ACHN (cell line): ENCODE measurements around the gene HOXD1.

ENCODE experiments used
- DNase-seq: peaks from one replicate; pipeline ENCODE4 v3.0.0-alpha.2; 2015
- in situ Hi-C: cut with HindIII; loops from 2 replicates; pipeline ENCODE4 v1.10.0; 2017; ENCODE audit warnings: low sequenced_read_pairs, low pct_ligation_motif_present, low pct_unique_long_range_greater_than_20kb

Gene HOXD1

DNA sequence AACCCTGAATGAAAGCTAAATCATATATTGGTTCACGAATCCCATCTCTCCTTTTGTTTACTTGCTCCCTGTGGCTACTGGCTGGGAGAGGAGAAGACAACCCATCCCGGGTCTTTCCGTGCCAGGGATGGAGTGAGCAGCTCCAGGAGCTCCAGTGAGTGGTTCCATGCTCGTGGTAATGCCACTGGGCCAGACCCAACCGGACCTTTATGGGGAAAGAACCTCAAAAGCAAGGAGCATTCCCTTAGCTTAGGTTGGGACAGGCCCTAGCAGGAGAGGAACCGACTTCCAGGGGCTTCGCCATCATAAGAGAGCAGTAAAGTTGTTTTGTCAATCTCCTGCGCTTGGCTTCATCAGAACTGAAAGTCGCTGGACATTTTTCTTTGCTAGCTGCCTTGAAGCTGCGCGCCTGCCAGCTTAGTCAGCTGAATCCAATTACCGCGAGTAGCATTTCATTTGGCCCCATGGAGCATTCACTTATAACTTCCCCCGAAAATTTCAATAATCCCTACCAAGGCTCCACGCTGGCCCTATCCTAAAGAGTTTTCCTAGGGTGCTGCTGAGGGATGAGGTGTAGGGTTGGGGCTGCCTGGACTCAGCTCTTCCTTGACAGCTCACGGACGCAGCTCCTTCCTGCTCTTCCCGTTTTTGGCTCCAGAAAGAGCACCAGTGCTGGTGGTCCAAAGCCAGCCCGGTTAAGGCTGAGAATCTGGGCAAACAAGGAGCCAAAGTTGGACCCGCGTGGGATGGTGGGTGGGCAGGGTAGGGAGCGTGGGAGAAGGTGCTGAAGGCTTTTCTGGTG, 26.4 kb upstream of the HOXD1 start:
- in situ Hi-C loops, result no loop called here
- no peak for DNase-seq

DNA sequence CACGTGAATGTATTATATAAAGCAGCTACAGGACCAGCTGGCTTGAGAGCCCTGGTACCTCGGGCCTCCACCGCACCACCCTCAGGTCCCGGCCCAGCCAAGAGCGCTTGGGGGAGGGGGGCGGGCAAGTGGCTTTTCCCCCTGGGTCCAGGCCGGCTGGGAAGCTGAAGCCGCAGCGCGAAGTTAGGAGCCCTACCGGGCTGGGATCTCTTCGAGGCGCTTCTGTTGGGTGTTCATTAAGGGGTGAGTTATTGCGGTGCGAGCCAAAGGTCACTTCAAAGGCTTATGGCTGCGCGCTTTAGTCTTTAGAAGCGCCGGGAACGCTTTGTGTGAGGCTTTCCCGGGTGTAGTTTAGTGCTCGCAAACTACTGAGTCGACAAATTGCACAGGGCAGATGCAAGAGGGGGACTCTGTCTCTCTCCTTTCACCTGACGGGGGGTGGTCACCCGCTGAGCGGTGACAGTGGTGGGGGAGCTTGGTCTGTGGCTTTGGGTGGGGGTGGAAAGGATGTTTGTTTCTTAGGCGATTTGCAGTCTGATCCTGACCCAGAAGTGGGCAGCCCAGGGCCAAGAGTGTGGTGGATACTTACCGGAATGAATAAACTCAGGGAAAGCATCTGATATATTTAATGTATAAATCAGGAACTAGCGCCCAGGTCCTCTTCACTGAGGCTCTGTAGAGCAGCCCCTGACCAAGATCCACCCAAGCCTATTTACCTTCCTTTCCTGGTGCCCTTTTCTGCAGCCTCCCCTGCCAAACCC, 25.4 kb upstream of the HOXD1 start:
- no peak for DNase-seq
- in situ Hi-C loops, result no loop called here

DNA sequence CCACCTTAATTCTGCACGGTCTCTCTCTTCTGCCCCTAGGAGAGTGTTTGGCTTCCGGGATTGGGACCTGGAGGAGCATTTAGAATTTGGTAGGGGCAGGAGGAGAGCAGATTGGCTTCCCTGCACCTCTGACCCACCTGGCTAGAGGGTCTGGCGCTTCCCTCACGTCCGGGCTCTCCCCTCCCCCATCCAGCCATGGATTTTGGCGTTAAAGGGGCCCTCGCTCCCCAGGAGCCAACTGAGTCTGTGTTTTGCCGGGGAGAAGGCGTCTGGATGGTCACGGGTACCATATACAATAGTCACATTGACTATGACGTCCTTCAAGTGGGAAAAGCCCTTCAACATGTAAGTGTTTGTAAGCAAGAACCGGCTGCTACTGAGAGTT, 24.8 kb upstream of the HOXD1 start:
- DNase-seq, result no peak
- in situ Hi-C loops, result no loop called here

DNA sequence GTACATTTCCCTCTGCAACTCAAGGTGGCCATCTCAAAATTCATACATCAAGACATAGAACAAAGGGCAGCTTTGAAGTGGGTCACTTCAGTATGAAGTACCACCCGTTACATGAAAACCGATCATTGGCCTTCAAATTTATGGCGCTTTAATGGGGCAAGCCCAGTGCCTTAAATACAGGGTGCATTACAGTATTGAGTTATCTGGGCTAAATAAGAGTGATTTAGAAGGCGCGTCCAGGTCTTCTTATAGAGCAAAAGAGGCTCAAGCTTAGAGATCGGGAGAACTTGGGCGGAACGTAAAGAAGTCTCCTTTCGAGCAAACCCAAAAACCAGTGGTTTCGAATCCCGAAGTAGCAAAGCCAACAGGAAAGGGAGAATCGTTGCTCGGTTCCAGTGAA, 24.3 kb upstream of the HOXD1 start:
- DNase-seq, result no peak

DNA sequence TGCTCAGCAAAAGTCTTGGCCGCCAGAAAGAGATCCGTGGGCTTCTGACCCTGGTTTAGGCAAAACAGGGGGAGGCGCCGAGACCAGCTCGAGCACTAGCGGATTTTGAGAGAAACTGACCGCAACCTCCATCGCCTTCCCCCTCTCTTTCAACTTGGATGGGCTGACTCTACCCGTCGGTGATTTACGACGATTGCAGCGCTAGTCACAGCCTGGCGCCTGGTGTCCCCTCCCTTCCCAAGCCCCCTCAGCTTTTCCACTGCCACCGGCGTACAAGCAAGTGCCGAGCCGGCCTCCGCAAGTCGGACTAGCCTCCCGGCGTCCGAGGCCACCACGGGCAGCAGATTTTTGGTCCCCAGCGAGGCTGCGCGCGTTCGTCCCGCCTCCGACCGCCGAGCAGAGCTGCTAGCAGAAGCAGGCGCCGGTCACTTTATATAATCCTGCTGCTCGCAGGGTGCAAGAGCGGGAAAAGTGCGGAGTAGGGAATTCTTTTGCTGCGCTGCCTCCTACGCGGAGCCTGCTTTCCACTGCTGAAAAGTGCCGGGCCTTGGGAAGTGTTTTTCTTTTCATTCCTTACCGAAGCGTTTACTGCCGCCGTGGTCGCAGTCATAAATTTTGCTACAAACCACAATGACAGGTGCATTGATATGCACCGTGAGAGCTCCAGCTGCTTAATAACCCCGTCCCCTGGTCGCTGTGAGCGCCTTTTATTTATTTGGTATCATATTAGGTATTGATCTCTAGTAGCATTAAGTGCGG, 23.7 kb upstream of the HOXD1 start:
- in situ Hi-C loops, result no loop called here
- DNase-seq, result no peak

More for the DNA sequence above, 24.3 kb upstream of the HOXD1 start:
- in situ Hi-C loops, result no loop called here

DNA sequence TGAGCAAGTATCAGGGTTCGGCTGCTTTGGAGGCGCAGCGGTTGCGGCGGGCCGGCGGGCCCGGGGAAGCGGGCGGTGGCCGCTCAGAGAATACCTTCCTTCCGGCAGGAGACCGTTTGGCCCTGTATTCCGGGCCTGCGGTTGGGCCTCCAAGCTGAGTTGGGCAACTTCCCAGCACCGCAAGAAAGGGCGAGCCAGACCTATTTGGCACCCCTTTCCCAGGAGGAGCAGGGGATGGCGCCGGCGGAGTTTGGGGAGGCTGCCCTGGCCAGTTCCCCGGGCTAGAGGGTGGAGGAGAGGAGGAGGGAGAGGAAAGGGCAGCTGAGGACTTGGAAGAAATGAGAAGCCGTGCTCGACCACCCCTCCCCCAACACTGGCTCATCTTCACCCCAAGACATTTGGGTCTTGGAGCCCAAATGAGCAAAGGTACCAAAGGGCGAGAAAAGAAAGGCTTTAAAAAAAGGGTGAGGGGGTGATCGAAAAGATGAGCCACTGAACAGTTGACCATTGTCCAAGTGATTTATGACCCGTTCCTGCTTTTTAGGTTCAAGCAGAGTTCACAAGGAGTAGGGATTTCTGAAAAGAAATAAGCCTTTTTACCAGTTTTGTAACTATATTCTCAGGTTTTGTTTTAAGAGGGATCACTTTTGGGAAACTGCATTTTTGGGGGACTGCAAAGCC, 23.0 kb upstream of the HOXD1 start:
- in situ Hi-C loops, result no loop called here
- DNase-seq, result no peak

DNA sequence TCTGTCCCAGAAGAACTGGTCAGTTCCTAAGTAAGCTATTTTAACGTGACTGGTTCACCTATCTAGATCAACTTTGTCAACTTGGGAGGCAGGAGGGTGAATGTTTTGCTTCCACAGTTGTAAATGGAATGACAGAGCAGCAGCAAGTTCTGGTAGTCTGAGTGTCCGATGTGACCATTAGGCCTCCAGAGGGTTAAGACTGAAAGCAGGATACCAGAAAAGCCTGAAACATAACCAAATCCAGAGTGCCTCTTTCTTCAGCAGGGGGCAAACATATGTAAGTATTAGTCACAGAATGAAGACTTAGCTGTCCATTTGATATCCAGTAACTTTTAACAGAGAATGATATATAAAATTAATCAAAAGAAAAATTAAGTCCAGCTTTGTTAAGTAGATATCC, 22.2 kb upstream of the HOXD1 start:
- in situ Hi-C loops, result no loop called here
- no peak for DNase-seq

DNA sequence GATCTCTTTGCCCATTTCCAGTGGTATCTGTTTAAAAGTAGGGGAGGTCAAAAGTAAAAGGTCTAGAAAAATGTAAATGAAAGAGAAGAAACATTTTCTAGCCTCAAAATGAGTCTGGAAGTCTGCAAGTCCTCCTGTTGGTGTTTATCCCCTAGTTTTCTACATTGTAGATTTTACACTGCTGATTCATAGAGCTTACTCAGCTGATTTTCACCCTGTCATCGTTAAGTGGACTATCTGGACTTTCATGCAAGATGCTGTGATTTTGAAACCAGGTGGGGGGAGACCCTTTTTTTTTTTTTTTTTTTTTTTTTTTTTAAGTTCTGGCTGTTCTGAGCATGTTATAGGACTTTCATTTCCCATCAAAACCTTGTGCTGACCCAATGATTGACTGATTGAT, 21.1 kb upstream of the HOXD1 start:
- in situ Hi-C loops, result no loop called here
- DNase-seq, result no peak

DNA sequence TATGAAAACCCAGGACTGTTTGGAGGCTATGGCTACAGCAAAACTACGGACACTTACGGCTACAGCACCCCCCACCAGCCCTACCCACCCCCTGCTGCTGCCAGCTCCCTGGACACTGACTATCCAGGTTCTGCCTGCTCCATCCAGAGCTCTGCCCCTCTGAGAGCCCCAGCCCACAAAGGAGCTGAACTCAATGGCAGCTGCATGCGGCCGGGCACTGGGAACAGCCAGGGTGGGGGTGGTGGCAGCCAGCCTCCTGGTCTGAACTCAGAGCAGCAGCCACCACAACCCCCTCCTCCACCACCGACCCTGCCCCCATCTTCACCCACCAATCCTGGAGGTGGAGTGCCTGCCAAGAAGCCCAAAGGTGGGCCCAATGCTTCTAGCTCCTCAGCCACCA, 19.3 kb upstream of the HOXD1 start:
- DNase-seq, result no peak
- in situ Hi-C loops, result no loop called here

DNA sequence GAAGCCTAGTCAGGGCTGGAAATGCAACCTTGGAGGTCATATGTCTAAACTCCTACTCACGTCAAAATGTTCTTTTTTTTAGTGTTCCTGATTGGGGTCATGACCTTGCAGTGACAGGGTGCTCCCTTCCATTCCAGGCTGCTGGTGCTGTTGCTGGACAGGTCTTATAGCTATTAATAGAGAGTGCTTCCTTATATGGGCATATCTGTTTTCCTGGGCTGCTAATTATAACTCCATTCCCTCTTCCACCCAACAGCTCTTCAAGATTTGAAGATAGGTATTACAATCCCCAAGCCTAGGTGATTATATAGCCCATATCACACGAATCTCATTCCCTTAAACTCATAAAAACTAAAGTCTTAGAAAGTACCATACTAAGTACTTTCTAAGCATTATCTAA, 18.8 kb upstream of the HOXD1 start:
- in situ Hi-C loops, result no loop called here
- DNase-seq, result no peak

DNA sequence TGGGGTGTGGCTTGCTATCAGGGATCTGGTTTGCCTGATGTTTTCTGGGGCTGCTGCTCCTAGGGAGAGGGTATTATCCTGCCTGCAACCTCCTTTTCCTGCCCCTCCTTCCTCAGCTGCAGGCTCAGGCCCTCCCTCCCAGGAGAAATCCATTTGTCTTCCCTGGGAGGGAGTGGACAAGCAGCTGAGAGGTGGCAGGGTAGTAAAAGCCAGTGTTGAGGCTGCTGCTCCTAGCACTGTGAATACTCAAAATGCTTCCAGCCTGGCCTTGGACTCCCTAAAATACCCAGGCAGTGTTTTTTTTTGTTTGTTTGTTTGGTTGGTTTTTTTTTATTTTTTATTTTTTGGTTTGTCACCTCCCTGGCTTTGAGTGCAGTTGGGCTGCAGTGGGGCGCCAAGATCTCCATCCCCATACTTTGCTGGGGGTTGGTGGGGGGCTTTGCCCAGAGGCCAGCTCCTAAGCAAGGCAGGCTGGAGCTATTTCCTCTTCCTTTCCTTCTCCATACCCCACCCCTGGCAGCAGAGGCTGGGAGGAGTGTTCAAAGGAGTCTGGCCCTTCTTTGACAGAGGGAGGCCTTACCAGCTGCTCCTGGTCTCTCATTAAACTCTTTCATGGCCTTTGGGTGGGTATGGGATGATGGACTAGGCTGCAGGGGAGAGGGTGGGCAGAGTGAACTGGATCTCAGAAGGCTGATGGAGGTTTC, 17.7 kb upstream of the HOXD1 start:
- in situ Hi-C loops, result no loop called here
- no peak for DNase-seq

DNA sequence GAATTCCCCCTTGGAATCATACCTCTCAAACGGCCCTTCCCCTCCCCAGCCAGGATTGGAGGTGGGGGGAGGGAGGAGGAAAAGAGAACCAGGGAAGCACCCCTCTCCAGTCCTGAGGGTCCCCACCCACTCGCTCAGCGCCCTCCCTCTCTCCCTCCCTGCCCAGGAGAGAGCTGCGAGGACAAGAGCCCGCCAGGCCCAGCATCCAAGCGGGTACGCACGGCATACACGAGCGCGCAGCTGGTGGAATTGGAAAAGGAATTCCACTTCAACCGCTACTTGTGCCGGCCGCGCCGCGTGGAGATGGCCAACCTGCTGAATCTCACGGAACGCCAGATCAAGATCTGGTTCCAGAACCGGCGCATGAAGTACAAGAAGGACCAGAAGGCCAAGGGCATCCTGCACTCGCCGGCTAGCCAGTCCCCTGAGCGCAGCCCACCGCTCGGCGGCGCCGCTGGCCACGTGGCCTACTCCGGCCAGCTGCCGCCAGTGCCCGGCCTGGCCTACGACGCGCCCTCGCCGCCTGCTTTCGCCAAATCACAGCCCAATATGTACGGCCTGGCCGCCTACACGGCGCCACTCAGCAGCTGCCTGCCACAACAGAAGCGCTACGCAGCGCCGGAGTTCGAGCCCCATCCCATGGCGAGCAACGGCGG, 17.0 kb upstream of the HOXD1 start:
- no peak for DNase-seq
- in situ Hi-C loops, result no loop called here

DNA sequence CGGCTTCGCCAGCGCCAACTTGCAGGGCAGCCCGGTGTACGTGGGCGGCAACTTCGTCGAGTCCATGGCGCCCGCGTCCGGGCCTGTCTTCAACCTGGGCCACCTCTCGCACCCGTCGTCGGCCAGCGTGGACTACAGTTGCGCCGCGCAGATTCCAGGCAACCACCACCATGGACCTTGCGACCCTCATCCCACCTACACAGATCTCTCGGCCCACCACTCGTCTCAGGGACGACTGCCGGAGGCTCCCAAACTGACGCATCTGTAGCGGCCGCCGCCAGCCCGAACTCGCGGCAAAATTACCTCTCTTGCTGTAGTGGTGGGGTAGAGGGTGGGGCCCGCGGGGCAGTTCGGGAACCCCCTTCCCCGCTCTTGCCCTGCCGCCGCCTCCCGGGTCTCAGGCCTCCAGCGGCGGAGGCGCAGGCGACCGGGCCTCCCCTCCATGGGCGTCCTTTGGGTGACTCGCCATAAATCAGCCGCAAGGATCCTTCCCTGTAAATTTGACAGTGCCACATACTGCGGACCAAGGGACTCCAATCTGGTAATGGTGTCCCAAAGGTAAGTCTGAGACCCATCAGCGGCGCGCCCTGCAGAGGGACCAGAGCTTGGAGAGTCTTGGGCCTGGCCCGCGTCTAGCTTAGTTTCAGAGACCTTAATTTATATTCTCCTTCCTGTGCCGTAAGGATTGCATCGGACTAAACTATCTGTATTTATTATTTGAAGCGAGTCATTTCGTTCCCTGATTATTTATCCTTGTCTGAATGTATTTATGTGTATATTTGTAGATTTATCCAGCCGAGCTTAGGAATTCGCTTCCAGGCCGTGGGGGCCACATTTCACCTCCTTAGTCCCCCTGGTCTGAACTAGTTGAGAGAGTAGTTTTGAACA, 16.2 kb upstream of the HOXD1 start:
- DNase-seq, result no peak
- in situ Hi-C loops, result no loop called here

DNA sequence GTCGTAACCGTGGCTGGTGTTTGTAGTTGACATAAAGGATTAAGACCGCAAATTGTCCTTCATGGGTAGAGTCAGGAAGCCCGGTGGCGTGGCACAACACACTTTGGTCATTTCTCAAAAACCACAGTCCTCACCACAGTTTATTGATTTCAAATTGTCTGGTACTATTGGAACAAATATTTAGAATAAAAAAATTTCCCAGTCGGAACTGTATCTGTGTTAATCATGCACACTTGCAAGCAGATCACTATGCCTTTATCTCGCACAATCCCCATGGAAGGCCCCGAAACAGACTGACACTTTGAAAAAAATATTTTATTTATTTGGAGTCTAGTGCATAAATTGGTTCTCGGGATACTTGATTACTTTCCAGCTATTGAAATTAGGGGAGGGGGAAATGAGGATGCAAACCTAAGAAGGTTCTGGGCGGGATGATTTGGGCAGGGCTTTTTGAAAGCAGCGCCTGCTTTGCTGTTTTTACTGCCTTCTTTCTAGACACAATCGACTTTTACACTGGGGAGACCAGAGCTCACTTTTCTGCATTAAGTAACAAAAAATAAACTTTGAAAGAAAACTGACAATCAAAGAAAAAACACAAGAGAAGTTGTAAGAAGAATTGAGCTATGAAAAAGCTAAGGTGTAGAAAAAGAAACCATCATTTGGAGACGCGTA, 15.4 kb upstream of the HOXD1 start:
- in situ Hi-C loops, result no loop called here
- DNase-seq, result no peak

DNA sequence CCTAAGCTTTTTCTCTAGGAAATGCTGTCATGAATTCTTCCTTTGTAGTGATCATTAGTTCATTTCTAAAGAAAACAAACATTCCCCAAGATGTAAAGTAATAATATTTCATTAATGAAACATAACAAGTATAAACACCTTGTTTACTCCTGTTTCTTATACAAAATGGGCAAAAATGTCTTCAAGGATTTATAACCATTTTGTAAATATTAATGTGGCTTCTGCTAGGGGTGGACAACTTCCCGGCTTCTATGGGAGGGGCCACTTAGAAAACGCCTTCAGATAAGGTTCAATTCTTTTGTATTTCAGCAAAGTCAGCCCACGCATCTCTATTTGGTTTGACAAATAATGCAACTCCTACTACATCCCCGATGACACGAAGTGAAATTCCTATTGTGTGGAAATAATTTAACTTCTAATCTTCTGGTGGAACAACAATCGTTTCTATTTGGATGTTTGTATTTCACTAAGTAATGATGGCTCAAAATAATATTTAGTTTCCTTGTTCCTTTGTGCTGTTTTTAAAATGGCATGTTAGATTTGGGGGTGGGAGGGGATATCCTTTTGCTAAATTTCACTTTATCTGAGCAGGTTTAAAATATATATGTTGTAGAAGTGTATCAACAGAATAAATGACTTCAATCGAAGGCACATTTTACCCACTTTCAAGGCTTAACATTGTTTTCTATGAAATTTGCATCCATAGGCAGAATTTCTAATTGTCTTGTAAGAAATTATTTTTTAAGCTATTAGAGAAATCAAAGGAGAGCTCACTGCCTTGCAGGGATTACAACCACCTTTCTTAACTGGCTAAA, 14.7 kb upstream of the HOXD1 start:
- in situ Hi-C loops, result no loop called here
- no peak for DNase-seq

DNA sequence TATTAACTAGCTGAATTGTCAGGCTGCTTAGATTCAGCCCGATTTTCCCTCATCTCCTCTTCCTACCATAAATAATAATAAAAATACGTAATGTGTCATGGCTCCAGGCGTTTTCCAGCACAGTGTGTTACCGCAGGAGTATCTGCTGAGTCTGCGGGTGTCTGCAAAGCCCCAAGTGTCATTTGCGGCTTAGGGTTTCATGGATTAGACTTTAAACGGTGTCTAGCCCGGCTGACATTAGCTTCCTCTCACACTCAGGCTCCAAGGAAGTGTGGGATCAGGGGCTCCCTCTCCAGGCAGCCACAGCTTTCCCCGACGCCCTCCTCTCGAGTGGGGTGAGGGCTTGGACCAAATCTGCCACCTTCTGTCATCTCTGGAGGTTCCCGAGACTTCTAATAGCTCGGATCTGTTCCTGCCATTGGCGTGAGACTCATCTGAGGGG, 14.1 kb upstream of the HOXD1 start:
- in situ Hi-C loops, result no loop called here
- no peak for DNase-seq
